ENCODE data around the gene ITIH5. TPM values are rescaled to one million over a fixed set of nuclear protein-coding genes. Genes with fewer than 3 reads are reported as not detected.

ITIH5 gene
- total and polyA plus RNA-seq, 2 of the 8 experiments (the other 6 are each of a cell fraction or from before 2014, with no cell fraction given): 5.8 to 7.6 TPM

DNA sequence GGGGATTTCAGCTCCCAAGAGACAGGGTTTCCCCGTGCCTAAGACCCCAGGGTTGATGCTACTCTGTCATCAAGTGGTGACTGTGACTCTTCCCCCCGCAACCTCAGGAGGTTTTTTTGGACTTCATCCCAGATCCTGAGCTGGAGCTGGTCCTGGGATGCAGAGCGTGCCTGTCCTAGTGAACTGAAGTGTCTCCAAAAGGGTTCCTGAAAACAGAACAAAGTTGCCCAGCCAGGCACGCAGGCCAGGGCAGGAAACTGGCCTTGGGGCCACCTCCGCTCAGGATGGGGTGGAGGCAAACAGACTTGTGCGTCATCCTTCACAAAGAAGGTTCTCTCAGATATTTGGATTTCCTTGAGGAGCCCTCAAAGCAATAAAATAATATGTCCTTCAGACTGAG lies 118.9 kb downstream of the ITIH5 start:
- H3K23ac ChIP-seq (ENCODE audit: insufficient read length): no peak overlapping the region
- FAIRE-seq (no peak), DNase-seq (ENCODE audit: low read depth in 1 of 2, low spot score in 2 of 2) (no peak)
- TF ChIP-seq RXRA (IDR thresholded peaks at IDR 0.05; ENCODE audit: insufficient read depth, low read depth, low read length) (no peak), YY1 (IDR thresholded peaks at IDR 0.05; ENCODE audit: low read depth, low read length) (no peak), NRF1 (IDR thresholded peaks at IDR 0.05; ENCODE audit: low read depth, low read length) (no peak), TAF7 (optimal IDR thresholded peaks at IDR 0.05; ENCODE audit: borderline replicate concordance, low read depth, low read length) (no peak), RNF2 (IDR thresholded peaks at IDR 0.05; ENCODE audit: borderline replicate concordance, low read depth, low read length, missing control alignments, poor library complexity, severe bottlenecking) (no peak), EGR1 (IDR thresholded peaks at IDR 0.05; ENCODE audit: borderline replicate concordance, low read depth, low read length) (no peak), RAD21 (IDR thresholded peaks at IDR 0.05 in 1 of 2, conservative IDR thresholded peaks at IDR 0.05 in 1 of 2; ENCODE audit: low read depth in 2 of 2, low read length in 2 of 2) (no peak)
- no peak overlapping the region for H2BK120ac ChIP-seq (replicated peaks; ENCODE audit: low read depth, low read length)
- H3K9me3 ChIP-seq (ENCODE audit: insufficient read depth in 2 of 2, low read depth in 1 of 2, low read length in 1 of 2): no peaks in the 10 kb centered on the region
- ChIA-PET CTCF (ENCODE audit: partially characterized antibody) (interaction anchor here (0.5 to 2.1 kb wide), 4 partner anchors 20 to 237 kb away, joined by 3 to 6 read pairs (median 4); no protein-coding TSS in a partner anchor), POLR2A (ENCODE audit: partially characterized antibody) (no interaction called here)
- no peak overlapping the region for H3K4ac ChIP-seq (replicated peaks; ENCODE audit: insufficient read length, low read depth, low read length)
- H4K91ac ChIP-seq (replicated peaks; ENCODE audit: insufficient read length, low read length): no peak overlapping the region
- no peak overlapping the region for H3K4me2 ChIP-seq (ENCODE audit: insufficient read depth in 1 of 2, low read depth in 2 of 2, low read length in 2 of 2)
- H2BK20ac ChIP-seq (ENCODE audit: low read length): no peak overlapping the region
- no peaks in the 10 kb centered on the region for H4K20me1 ChIP-seq (replicated peaks in 1 of 2; ENCODE audit: control insufficient read depth in 1 of 2, insufficient read depth in 2 of 2, low read length in 2 of 2)
- H2AFZ ChIP-seq (ENCODE audit: low read length): peak overlapping the region; percentile 58
- H3K23me2 ChIP-seq (ENCODE audit: low read depth, low read length): no peaks in the 10 kb centered on the region
- no peak overlapping the region for H2BK5ac ChIP-seq (ENCODE audit: low read depth, low read length)
- no peak overlapping the region for H4K8ac ChIP-seq (ENCODE audit: extremely low read depth, insufficient read depth, low read length)
- no peak overlapping the region for H3K27ac ChIP-seq (ENCODE audit: low read depth, low read length)
- no peaks in the 10 kb centered on the region for H3K79me2 ChIP-seq (ENCODE audit: control insufficient read depth in 1 of 2, insufficient read depth in 2 of 2, low read length in 2 of 2)
- H3K79me1 ChIP-seq (ENCODE audit: low read depth, low read length): no peaks in the 10 kb centered on the region
- H3K18ac ChIP-seq (ENCODE audit: extremely low read depth, low read length): no peak overlapping the region
- WGBS, 2 experiments (ENCODE audit: extremely low coverage in 1 of 2, insufficient coverage in 1 of 2, insufficient read length in 1 of 2, insufficient replicate concordance in 2 of 2, low coverage in 1 of 2, low lambda C conversion rate in 2 of 2, missing lambda C conversion rate in 1 of 2): 99% methylated on average over 6 of the region's 6 CpGs; no CpG with 5 or more reads in 1 of the 2 experiments
- H3K4me3 ChIP-seq (ENCODE audit: extremely low read depth in 1 of 4, insufficient read depth in 2 of 4, low read depth in 3 of 4, low read length in 4 of 4): no peak overlapping the region
- no peak overlapping the region for H4K5ac ChIP-seq (ENCODE audit: insufficient read length, low read depth, low read length)
- no peaks in the 10 kb centered on the region for H3K36me3 ChIP-seq (ENCODE audit: control insufficient read depth in 2 of 4, insufficient read depth in 4 of 4, low read length in 3 of 4)
- no peak overlapping the region for H2BK12ac ChIP-seq (ENCODE audit: low read depth, low read length)
- no peak overlapping the region for H2AK5ac ChIP-seq (ENCODE audit: low read depth, low read length)
- no peak overlapping the region for H3K56ac ChIP-seq (replicated peaks; ENCODE audit: insufficient read length, low read depth, low read length)
- peaks cover 0 to 9% (median 2%) of the 10 kb centered on the region in 4 experiments; a peak in 5 of 7 replicates for H3K4me1 ChIP-seq (replicated peaks in 1 of 4; ENCODE audit: control insufficient read depth in 3 of 4, insufficient read depth in 4 of 4, low read length in 3 of 4)
- H3K9ac ChIP-seq (replicated peaks in 1 of 4; ENCODE audit: extremely low read depth in 1 of 4, low read depth in 3 of 4, low read length in 3 of 4): no peak overlapping the region
- no peak overlapping the region for H3K14ac ChIP-seq (ENCODE audit: insufficient read length)
- H2BK15ac ChIP-seq (ENCODE audit: low read length): 0 out of 2 replicates have a peak overlapping the region, but pooled peaks have one; percentile 32
- H3K27me3 ChIP-seq (replicated peaks in 1 of 4; ENCODE audit: control insufficient read depth in 3 of 4, extremely low read depth in 1 of 4, insufficient read depth in 3 of 4, low read length in 3 of 4): no peaks in the 10 kb centered on the region

Data from H1 (cell line).